HEK293T (cell line): ENCODE data around the gene USF2.

Experiments
- CTCF ChIA-PET: fragments of 350-600 bp; formaldehyde crosslinking; extraction: SDS; loops from one replicate; lab custom pipeline; 2021; ENCODE audit warnings: antibody characterized with exemption, inconsistent platforms; lab: Yijun Ruan, JAX
- POLR2A ChIA-PET: fragments of 350-600 bp; formaldehyde crosslinking; extraction: SDS; loops from one replicate; lab custom pipeline; 2020; ENCODE audit warnings: antibody characterized with exemption, inconsistent platforms; lab: Yijun Ruan, JAX
- DNase-seq: peaks from one replicate; pipeline ENCODE4 v3.0.0; 2012; ENCODE audit warnings: mixed read lengths; ENCODE audit errors: extremely low spot score
- ARNT ChIP-seq: fragments of 450-650 bp; IDR thresholded peaks from 2 replicates; pipeline ENCODE4 v1.6.1; 2017; ENCODE audit warnings: mild to moderate bottlenecking
- BHLHE40 ChIP-seq: fragments of 450-650 bp; IDR thresholded peaks from 2 replicates; pipeline ENCODE4 v1.6.1; 2016; ENCODE audit warnings: mild to moderate bottlenecking, moderate library complexity, borderline replicate concordance
- CTBP1 ChIP-seq: fragments of 450-650 bp; IDR thresholded peaks from 2 replicates; pipeline ENCODE4 v1.6.1; 2016; ENCODE audit warnings: borderline replicate concordance
- ELF4 ChIP-seq: fragments of 450-650 bp; IDR thresholded peaks from 2 replicates; pipeline ENCODE4 v1.6.1; 2017; ENCODE audit warnings: antibody characterized with exemption
- FOXA1 ChIP-seq: fragments of 450-650 bp; IDR thresholded peaks from 2 replicates; pipeline ENCODE4 v1.6.1; 2016; ENCODE audit warnings: mild to moderate bottlenecking
- FOXK2 ChIP-seq: fragments of 450-650 bp; IDR thresholded peaks from 2 replicates; pipeline ENCODE4 v1.6.1; 2016; ENCODE audit warnings: mild to moderate bottlenecking
- FOXM1 ChIP-seq: fragments of 450-650 bp; IDR thresholded peaks from 2 replicates; pipeline ENCODE4 v1.6.1; 2017; ENCODE audit warnings: mild to moderate bottlenecking, borderline replicate concordance
- HDGF ChIP-seq: fragments of 450-650 bp; IDR thresholded peaks from 2 replicates; pipeline ENCODE4 v1.6.1; 2017; ENCODE audit warnings: antibody characterized with exemption, borderline replicate concordance
- L3MBTL2 ChIP-seq: fragments of 450-650 bp; conservative IDR thresholded peaks from 2 replicates; pipeline ENCODE4 v1.6.1; 2016; ENCODE audit warnings: mild to moderate bottlenecking
- LEF1 ChIP-seq: fragments of 450-650 bp; IDR thresholded peaks from 2 replicates; pipeline ENCODE4 v1.6.1; 2017; ENCODE audit warnings: mild to moderate bottlenecking, borderline replicate concordance
- NFRKB ChIP-seq: fragments of 450-650 bp; IDR thresholded peaks from 2 replicates; pipeline ENCODE4 v1.6.1; 2016; ENCODE audit warnings: mild to moderate bottlenecking, moderate library complexity
- PKNOX1 ChIP-seq: fragments of 450-650 bp; IDR thresholded peaks from 2 replicates; pipeline ENCODE4 v1.6.1; 2016
- SP1 ChIP-seq: fragments of 450-650 bp; IDR thresholded peaks from 2 replicates; pipeline ENCODE4 v1.6.1; 2017
- SUZ12 ChIP-seq: fragments of 450-650 bp; IDR thresholded peaks from 2 replicates; pipeline ENCODE4 v1.6.1; 2016; ENCODE audit warnings: mild to moderate bottlenecking
- TARDBP ChIP-seq: fragments of 450-650 bp; IDR thresholded peaks from 2 replicates; pipeline ENCODE4 v1.6.1; 2016
- ZNF384 ChIP-seq: fragments of 450-650 bp; IDR thresholded peaks from 2 replicates; pipeline ENCODE4 v1.6.1; 2016

The USF2 gene

GRCh38 chr19:35321291-35321690 lies 52.5 kb downstream of the USF2 start:
- TF ChIP-seq PKNOX1 (no peak), HDGF (no peak)
- ChIA-PET POLR2A (no interaction called here), CTCF (no interaction called here)
- no peak for DNase-seq

GRCh38 chr19:35322014-35322413 lies 53.3 kb downstream of the USF2 start:
- no peak for TF ChIP-seq FOXK2
- no peak for TF ChIP-seq L3MBTL2
- no peak for TF ChIP-seq NFRKB
- TF ChIP-seq FOXA1 = no peak
- TF ChIP-seq HDGF = no peak
- TF ChIP-seq CTBP1 = no peak
- no peak for TF ChIP-seq TARDBP
- TF ChIP-seq SP1 = no peak
- DNase-seq = no peak
- ChIA-PET CTCF (no interaction called here), POLR2A (no interaction called here)

- ChIA-PET CTCF (no interaction called here), POLR2A (no interaction called here)
- TF ChIP-seq ARNT (no peak), HDGF (no peak), SP1 (no peak), TARDBP (no peak), NFRKB (no peak), CTBP1 (no peak), FOXM1 (no peak), LEF1 (no peak), ELF4 (no peak), FOXA1 (no peak)
- no peak for DNase-seq
Observed at GRCh38 chr19:35327642-35328041, 58.9 kb downstream of the USF2 start.

- ChIA-PET CTCF (no interaction called here), POLR2A (no interaction called here)
- DNase-seq = no peak
- TF ChIP-seq NFRKB (no peak), ELF4 (no peak), TARDBP (no peak), SUZ12 (no peak), FOXM1 (no peak), ZNF384 (no peak)
Observed at GRCh38 chr19:35328851-35329285, 60.1 kb downstream of the USF2 start, which contains the start of gene CD22. TSS of gene CD22 (plus strand) at chr19:35329187. CDS start at chr19:35332041, 2,854 bp downstream.

GRCh38 chr19:35329323-35329722 lies 60.6 kb downstream of the USF2 start:
- ChIA-PET POLR2A (no interaction called here), CTCF (no interaction called here)
- TF ChIP-seq FOXM1 (no peak), TARDBP (no peak), FOXK2 (no peak), L3MBTL2 (no peak), HDGF (no peak), SP1 (no peak), BHLHE40 (no peak), NFRKB (no peak), SUZ12 (no peak)
- DNase-seq = no peak
